ENCODE data around the gene SPRED1. TPM values are rescaled to one million over a fixed set of nuclear protein-coding genes. Genes with fewer than 3 reads are reported as not detected.

Gene SPRED1
- 28.0 and 119 TPM in 2 replicates for total RNA-seq

DNA sequence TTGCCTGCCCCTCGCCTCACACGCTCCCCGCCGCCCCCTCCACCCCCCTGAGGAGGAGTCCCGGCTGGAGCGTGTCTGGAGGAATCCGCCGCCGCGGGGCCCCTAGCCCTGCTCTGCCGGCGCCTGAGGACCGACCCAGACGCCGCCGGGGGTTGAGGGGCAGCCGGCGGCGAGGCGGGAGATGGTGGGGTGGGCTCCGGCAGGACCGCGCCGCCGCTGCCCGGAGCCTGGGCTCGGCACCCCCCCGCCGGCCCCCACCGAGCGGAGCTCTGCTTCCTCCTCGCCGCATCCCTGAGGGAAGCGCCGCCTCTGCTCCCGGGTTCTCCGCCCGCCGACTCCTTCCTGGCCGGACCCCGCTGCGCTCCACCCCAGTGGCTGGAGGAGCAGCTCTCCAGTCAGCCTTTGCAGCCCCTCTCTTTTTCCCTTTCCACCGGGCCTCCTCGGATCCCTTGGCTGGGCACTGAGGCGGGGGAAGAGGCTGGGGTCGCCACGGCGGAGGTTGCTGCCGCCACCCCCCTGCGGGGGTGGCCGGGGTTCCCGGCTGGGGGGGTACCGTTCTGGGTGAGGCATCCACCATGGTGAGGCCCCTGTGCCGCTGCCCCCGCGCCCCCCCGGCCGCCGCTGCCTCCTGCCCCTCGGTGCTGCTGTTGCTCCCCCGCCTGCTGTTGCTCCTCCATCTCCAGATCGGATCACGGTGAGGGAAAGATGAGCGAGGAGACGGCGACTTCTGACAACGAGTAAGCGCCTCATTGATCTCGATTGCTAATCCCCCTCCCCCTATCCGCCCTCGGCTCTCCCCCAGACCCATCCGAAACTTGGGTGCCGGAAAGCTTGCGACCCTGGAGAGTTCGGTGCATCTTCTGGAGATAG lies at the start of gene SPRED1:
TSS of gene SPRED1 (plus strand) at position 356 of the 870 bp plus-strand sequence. CDS start at position 706, 350 bp downstream.

Other genes starting within 250 kb of the SPRED1 start
- 8.1 and 9.2 TPM in 2 replicates for gene FAM98B, start 201.3 kb downstream of the SPRED1 start, total RNA-seq

All from placental pericyte (primary cell).